ENCODE measurements around the gene CPN2.

The CPN2 gene

GRCh38 chr3:194386648-194387047 lies 35.5 kb upstream of the CPN2 start:
- H3K4me3 ChIP-seq (ENCODE audit: low read length) = no peak overlapping the region
- DNase-seq (ENCODE audit: low read depth) = no peak
- TF ChIP-seq CTCF (conservative IDR thresholded peaks at IDR 0.05; ENCODE audit: low read length) = no peak

- TF ChIP-seq CTCF (conservative IDR thresholded peaks at IDR 0.05; ENCODE audit: low read length) = no peak
- H3K4me3 ChIP-seq (ENCODE audit: low read length) = no peak overlapping the region
- no peak for DNase-seq (ENCODE audit: low read depth)
These were observed 34.9 kb upstream of the CPN2 start for GRCh38 chr3:194386066-194386465.

- no peak for DNase-seq (ENCODE audit: low read depth)
- no peak for TF ChIP-seq CTCF (conservative IDR thresholded peaks at IDR 0.05; ENCODE audit: low read length)
- H3K4me3 ChIP-seq (ENCODE audit: low read length) = no peak overlapping the region
These were observed 33.5 kb upstream of the CPN2 start for GRCh38 chr3:194384569-194385001.

DNA sequence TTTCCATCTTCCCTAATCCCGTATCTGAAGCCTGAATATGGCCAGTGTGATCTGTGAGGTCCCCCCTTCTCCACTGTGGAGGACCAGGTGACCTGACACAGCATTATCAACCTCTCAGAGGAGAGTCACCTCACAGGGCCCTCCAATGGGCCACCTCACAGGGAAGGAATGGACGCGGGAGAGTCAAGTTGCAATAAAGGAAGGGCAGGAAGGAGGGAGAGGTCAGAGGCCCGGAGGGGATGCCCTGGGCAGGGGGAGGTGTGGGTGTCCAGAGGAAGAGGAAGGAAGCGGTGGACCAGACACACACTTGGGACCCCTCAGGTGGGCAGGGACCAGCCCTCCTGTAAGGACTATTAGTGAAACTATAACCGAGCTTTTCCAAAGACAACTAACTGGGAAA lies 33.0 kb upstream of the CPN2 start:
- no peak for DNase-seq (ENCODE audit: low read depth)
- TF ChIP-seq CTCF (conservative IDR thresholded peaks at IDR 0.05; ENCODE audit: low read length) = no peak
- no peak overlapping the region for H3K4me3 ChIP-seq (ENCODE audit: low read length)

DNA sequence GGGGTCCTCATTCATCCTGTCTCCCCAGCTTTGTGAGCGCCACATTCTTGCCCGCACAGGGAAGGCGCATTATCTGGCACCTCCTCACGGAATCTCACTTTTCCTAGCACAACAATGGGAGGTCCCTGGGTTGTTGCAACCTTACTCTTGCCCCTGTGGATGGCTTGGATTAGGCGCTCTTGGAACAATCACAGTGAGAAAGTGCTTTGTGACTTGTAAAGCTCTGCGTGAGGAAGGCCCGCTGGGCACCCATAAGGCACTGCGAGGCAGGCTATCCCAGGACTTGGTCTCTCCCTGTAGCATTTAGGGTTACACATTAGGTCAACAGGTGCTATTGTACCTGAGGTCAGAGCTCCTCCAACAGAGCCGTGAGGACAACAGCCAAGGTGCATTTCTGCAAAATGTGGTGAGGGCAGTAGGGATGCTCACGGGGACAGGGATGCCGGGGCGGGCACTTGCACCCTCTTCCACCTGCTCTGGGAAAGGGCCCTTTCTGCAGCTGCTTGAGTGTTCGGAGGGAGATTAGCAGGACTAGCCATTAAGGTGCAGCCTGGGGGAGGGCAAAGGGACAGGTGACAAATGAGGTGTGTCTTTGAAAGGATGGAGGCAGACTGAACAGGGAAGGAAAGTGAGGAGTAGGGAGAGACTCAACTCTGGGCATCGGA lies 32.3 kb upstream of the CPN2 start:
- no peak for DNase-seq (ENCODE audit: low read depth)
- no peak for TF ChIP-seq CTCF (conservative IDR thresholded peaks at IDR 0.05; ENCODE audit: low read length)
- H3K4me3 ChIP-seq (ENCODE audit: low read length) = no peak overlapping the region

DNA sequence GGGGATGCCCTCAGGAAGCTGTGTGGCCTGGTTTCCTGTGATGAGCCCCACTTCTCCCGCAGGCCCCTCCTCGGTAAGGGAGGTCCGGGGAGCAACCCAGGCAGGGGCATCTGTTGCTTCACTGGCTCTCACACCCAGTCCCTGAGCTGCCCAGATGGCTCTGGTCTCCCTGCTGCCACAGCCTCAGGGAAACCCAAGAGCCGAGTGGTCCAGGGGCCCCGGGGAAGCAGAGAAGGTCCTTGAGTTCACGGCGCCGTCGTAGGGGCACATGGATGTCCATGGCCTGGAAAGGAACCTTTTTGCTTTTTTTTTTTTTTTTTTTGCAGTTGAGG lies 31.7 kb upstream of the CPN2 start:
- H3K4me3 ChIP-seq (ENCODE audit: low read length) = no peak overlapping the region
- DNase-seq (ENCODE audit: low read depth) = no peak
- no peak for TF ChIP-seq CTCF (conservative IDR thresholded peaks at IDR 0.05; ENCODE audit: low read length)

- TF ChIP-seq CTCF (conservative IDR thresholded peaks at IDR 0.05; ENCODE audit: low read length) = no peak
- no peak for DNase-seq (ENCODE audit: low read depth)
- no peak overlapping the region for H3K4me3 ChIP-seq (ENCODE audit: low read length)
These were observed 31.2 kb upstream of the CPN2 start for GRCh38 chr3:194382196-194382891.
